Measurements from ENCODE around the gene PPARD.
"Not testable (repeated sequence)": the region's sequence is repeated elsewhere in the genome, so short reads cannot be mapped to it uniquely, and the experiment has no call there.

Gene PPARD

GRCh38 chr6:35311390-35312075, 30.8 kb upstream of the PPARD start:
- DNase-seq, result no peak

- DNase-seq, result no peak
Observed at GRCh38 chr6:35312076-35312800, 30.1 kb upstream of the PPARD start.

- no peak for DNase-seq
Observed at GRCh38 chr6:35312807-35313206, 29.6 kb upstream of the PPARD start.

GRCh38 chr6:35317483-35318195, 24.7 kb upstream of the PPARD start:
- no peak for DNase-seq

GRCh38 chr6:35318196-35319171, 23.9 kb upstream of the PPARD start:
- peak; percentile 93 for DNase-seq

- no peak for DNase-seq
Observed at GRCh38 chr6:35319346-35320030, 22.9 kb upstream of the PPARD start.

GRCh38 chr6:35320031-35320410, 22.3 kb upstream of the PPARD start:
- no peak for DNase-seq

GRCh38 chr6:35321091-35321490, 21.3 kb upstream of the PPARD start:
- no peak for DNase-seq

- DNase-seq, result peak; percentile 25
Observed at GRCh38 chr6:35327349-35328027, 14.9 kb upstream of the PPARD start.

GRCh38 chr6:35328108-35328723, 14.1 kb upstream of the PPARD start:
- no peak for DNase-seq

- not testable (repeated sequence) for DNase-seq
Observed at GRCh38 chr6:35328965-35329364, 13.4 kb upstream of the PPARD start.

GRCh38 chr6:35330541-35331119, 11.7 kb upstream of the PPARD start:
- DNase-seq, result no peak

GRCh38 chr6:35332074-35332887, 10.1 kb upstream of the PPARD start:
- DNase-seq, result not testable (repeated sequence)

- no peak for DNase-seq
Observed at GRCh38 chr6:35341557-35341956, 801 bp upstream of the PPARD start.

GRCh38 chr6:35343092-35343834, 905 bp downstream of the PPARD start:
- DNase-seq, result peak; percentile 66

GRCh38 chr6:35343835-35344550, 1.6 kb downstream of the PPARD start:
- DNase-seq, result no peak

- no peak for DNase-seq
Observed at GRCh38 chr6:35351422-35351821, 9.1 kb downstream of the PPARD start.

GRCh38 chr6:35352735-35353134, 10.4 kb downstream of the PPARD start:
- DNase-seq, result no peak
